PC-9 (cell line): Measurements from ENCODE around the gene HMGN2. TPM values are rescaled to one million over a fixed set of nuclear protein-coding genes. Genes with fewer than 3 reads are reported as not detected.

Experiments
- BruUV-seq: library from RNA; stranded (reverse); fragments of 400-500 nt; replicated peaks from 2 replicates; lab custom pipeline; 2021; lab: Mats Ljungman, UMichigan
- CTCF ChIA-PET: fragments of 300-600 bp; sonication (Branson Sonifier 250); formaldehyde crosslinking; loops from one replicate; lab custom pipeline; 2022; ENCODE audit warnings: antibody characterized with exemption; lab: Charles Lee
- POLR2A ChIA-PET: fragments of 300-600 bp; sonication (Branson Sonifier 250); formaldehyde crosslinking; loops from one replicate; lab custom pipeline; 2022; ENCODE audit warnings: antibody characterized with exemption; ENCODE audit not compliant: unreplicated experiment; lab: Charles Lee
- DNase-seq, 2 experiments: peaks; one replicate each; pipeline versions ENCODE4 v3.0.0 to v3.0.0-alpha.2; 2015 to 2022; ENCODE audit warnings: mixed read lengths in 1 of 2
- H2AFZ ChIP-seq: fragments of 200-600 bp; sonication (generic); 2 replicates; pipeline ENCODE4 v1.8.1; 2017; ENCODE audit warnings: antibody characterized with exemption
- H3F3A ChIP-seq: fragments of 200-600 bp; sonication (generic); 2 replicates; pipeline ENCODE4 v1.8.1; 2017; ENCODE audit warnings: antibody characterized with exemption, mild to moderate bottlenecking, low read depth; ENCODE audit not compliant: insufficient read depth
- H3K27ac ChIP-seq: fragments of 200-600 bp; sonication (generic); 2 replicates; pipeline ENCODE4 v1.6.1; 2016; ENCODE audit warnings: mixed run types
- H3K27me3 ChIP-seq: fragments of 200-600 bp; sonication (generic); 2 replicates; pipeline ENCODE4 v1.6.1; 2016; ENCODE audit warnings: low read depth, mixed run types; ENCODE audit not compliant: insufficient read depth
- H3K36me3 ChIP-seq: fragments of 200-600 bp; sonication (generic); 2 replicates; pipeline ENCODE4 v1.6.1; 2016; ENCODE audit warnings: low read depth, mixed run types
- H3K4me1 ChIP-seq: fragments of 200-600 bp; sonication (generic); replicated peaks from 2 replicates; pipeline ENCODE4 v1.6.1; 2016; ENCODE audit warnings: mixed run types; ENCODE audit not compliant: insufficient read depth
- H3K4me2 ChIP-seq: fragments of 200-600 bp; sonication (generic); 2 replicates; pipeline ENCODE4 v1.6.1; 2017; ENCODE audit warnings: mixed run types
- H3K4me3 ChIP-seq: fragments of 200-600 bp; sonication (generic); 2 replicates; pipeline ENCODE4 v1.6.1; 2016; ENCODE audit warnings: mixed run types
- H3K79me2 ChIP-seq: fragments of 200-600 bp; sonication (generic); 2 replicates; pipeline ENCODE4 v1.6.1; 2017; ENCODE audit warnings: low read depth, mixed run types
- H3K9me2 ChIP-seq: fragments of 200-600 bp; sonication (generic); 2 replicates; pipeline ENCODE4 v1.8.1; 2017; ENCODE audit warnings: mild to moderate bottlenecking; ENCODE audit not compliant: insufficient read depth
- H3K9me3 ChIP-seq: fragments of 200-600 bp; sonication (generic); 2 replicates; pipeline ENCODE4 v1.8.1; 2016; ENCODE audit warnings: low read depth; ENCODE audit not compliant: insufficient read depth
- H4K20me1 ChIP-seq: fragments of 200-600 bp; sonication (generic); 2 replicates; pipeline ENCODE4 v1.8.1; 2017; ENCODE audit not compliant: insufficient read depth
- CTCF ChIP-seq: fragments of 200-600 bp; sonication (generic); conservative IDR thresholded peaks from 2 replicates; pipeline ENCODE4 v1.6.1; 2017; ENCODE audit warnings: mixed run types, antibody characterized with exemption, mild to moderate bottlenecking, moderate library complexity
- EZH2 ChIP-seq: fragments of 200-600 bp; sonication (generic); IDR thresholded peaks from 2 replicates; pipeline ENCODE4 v1.8.0; 2017; ENCODE audit warnings: antibody characterized with exemption, low read depth
- intact Hi-C: fragments of 100-400 bp; cut with micrococcal nuclease; formaldehyde crosslinking; loops from one replicate; pipeline ENCODE4 v1.10.0; 2022; ENCODE audit not compliant: unreplicated experiment
- total RNA-seq: library from RNA; stranded (reverse); gene quantifications from 2 replicates; pipeline ENCODE4 v1.2.3, GENCODE V29; 2021

Gene HMGN2
- total RNA-seq, 1 experiment from 2014 or later = 629 TPM

GRCh38 chr1:26478988-26479387, 6.7 kb downstream of the HMGN2 start:
- H3K27me3 ChIP-seq = no peaks in the 10 kb centered on the region
- CTCF ChIA-PET = no interaction called here
- POLR2A ChIA-PET = no interaction called here
- no peak overlapping the region for H2AFZ ChIP-seq
- H3K27ac ChIP-seq = no peak overlapping the region
- peaks cover 8% of the 10 kb centered on the region for H3K79me2 ChIP-seq
- H3F3A ChIP-seq = peaks cover 42% of the 10 kb centered on the region; the same call in 1 of the 2 replicates
- H4K20me1 ChIP-seq = peaks cover 10% of the 10 kb centered on the region
- H3K9me3 ChIP-seq = no peaks in the 10 kb centered on the region
- H3K4me2 ChIP-seq = no peak overlapping the region
- no peak for TF ChIP-seq EZH2
- TF ChIP-seq CTCF = no peak
- H3K4me3 ChIP-seq = no peak overlapping the region
- H3K4me1 ChIP-seq = peaks cover 14% of the 10 kb centered on the region
- DNase-seq = no peak
- no TSS peak for BruUV-seq
- H3K36me3 ChIP-seq = peaks cover 9% of the 10 kb centered on the region
- intact Hi-C loops = no loop called here
- no peaks in the 10 kb centered on the region for H3K9me2 ChIP-seq

GRCh38 chr1:26482921-26483320, 10.7 kb downstream of the HMGN2 start:
- H3K27me3 ChIP-seq = no peaks in the 10 kb centered on the region
- CTCF ChIA-PET = no interaction called here
- DNase-seq = no peak
- no peaks in the 10 kb centered on the region for H3K9me2 ChIP-seq
- no peak overlapping the region for H3K4me3 ChIP-seq
- BruUV-seq = no TSS peak
- intact Hi-C loops = no loop called here
- H3K4me1 ChIP-seq = peaks cover 17% of the 10 kb centered on the region
- no peak overlapping the region for H3K4me2 ChIP-seq
- no peaks in the 10 kb centered on the region for H4K20me1 ChIP-seq
- TF ChIP-seq EZH2 (no peak), CTCF (no peak)
- H3K9me3 ChIP-seq = no peaks in the 10 kb centered on the region
- no peaks in the 10 kb centered on the region for H3K79me2 ChIP-seq
- no peak overlapping the region for H2AFZ ChIP-seq
- peaks cover 22% of the 10 kb centered on the region; the same call in 1 of the 2 replicates for H3F3A ChIP-seq
- no peaks in the 10 kb centered on the region for H3K36me3 ChIP-seq
- H3K27ac ChIP-seq = no peak overlapping the region
- POLR2A ChIA-PET = interaction anchor here (0.6 kb wide), 1 partner anchor 404 kb away, joined by 9 read pairs; no protein-coding TSS in a partner anchor

GRCh38 chr1:26483980-26484379, 11.7 kb downstream of the HMGN2 start:
- intact Hi-C loops = no loop called here
- H3K4me3 ChIP-seq = no peak overlapping the region
- H3K4me1 ChIP-seq = peaks cover 17% of the 10 kb centered on the region
- no peaks in the 10 kb centered on the region for H3K36me3 ChIP-seq
- no peaks in the 10 kb centered on the region for H3K27me3 ChIP-seq
- TF ChIP-seq EZH2 (no peak), CTCF (no peak)
- CTCF ChIA-PET = no interaction called here
- no peak overlapping the region for H3K27ac ChIP-seq
- DNase-seq = no peak
- H2AFZ ChIP-seq = no peak overlapping the region
- no peaks in the 10 kb centered on the region for H3K79me2 ChIP-seq
- no peaks in the 10 kb centered on the region for H3K9me3 ChIP-seq
- peaks cover 22% of the 10 kb centered on the region; the same call in 1 of the 2 replicates for H3F3A ChIP-seq
- H3K4me2 ChIP-seq = no peak overlapping the region
- POLR2A ChIA-PET = no interaction called here
- no peaks in the 10 kb centered on the region for H4K20me1 ChIP-seq
- H3K9me2 ChIP-seq = no peaks in the 10 kb centered on the region
- no TSS peak for BruUV-seq
